ENCODE results near the gene ADGRB3.

GRCh38 chr6:68988698-68989097, 353.6 kb downstream of the ADGRB3 start:
- no peak for TF ChIP-seq EZH2 (IDR thresholded peaks at IDR 0.05; ENCODE audit: borderline replicate concordance, low read depth, low read length, severe bottlenecking)
- TF ChIP-seq CTCF (IDR thresholded peaks at IDR 0.05; ENCODE audit: extremely low read depth in 1 of 2, insufficient read depth in 1 of 2, low read depth in 1 of 2, low read length in 2 of 2), result no peak
- TF ChIP-seq GATA2 (IDR thresholded peaks at IDR 0.05; ENCODE audit: insufficient read depth, insufficient read length, low read depth, low read length), result no peak
- TF ChIP-seq POLR2AphosphoS5 (IDR thresholded peaks at IDR 0.05; ENCODE audit: insufficient read depth, low read depth, low read length), result no peak
- TF ChIP-seq POLR2A (IDR thresholded peaks at IDR 0.05; ENCODE audit: low read depth, low read length), result no peak
- TF ChIP-seq MAX (IDR thresholded peaks at IDR 0.05; ENCODE audit: insufficient read depth, insufficient read length), result no peak
- no peak for TF ChIP-seq MYC (IDR thresholded peaks at IDR 0.05; ENCODE audit: low read depth, low read length)
- TF ChIP-seq JUN (IDR thresholded peaks at IDR 0.05; ENCODE audit: borderline replicate concordance, insufficient read depth, insufficient read length, low read depth), result no peak
- TF ChIP-seq FOS (IDR thresholded peaks at IDR 0.05; ENCODE audit: borderline replicate concordance, insufficient read depth, low read length), result no peak
